ENCODE results near the gene STAT1. TPM values are rescaled to one million over a fixed set of nuclear protein-coding genes. Genes with fewer than 3 reads are reported as not detected.

The STAT1 gene
- total and polyA plus RNA-seq, 9 of the 15 experiments (the other 6 are each of a cell fraction or from before 2014, with no cell fraction given): 8.7 to 34.4 (median 26.8) TPM

GRCh38 chr2:191053256-191053655 lies 39.3 kb upstream of the STAT1 start:
- Histone ChIP-seq H3K27ac (ENCODE audit: extremely low read depth, low read depth, low read length) (no peak overlapping the region), H3K4me2 (ENCODE audit: insufficient read depth, low read length) (no peak overlapping the region), H3K36me3 (ENCODE audit: control insufficient read depth, insufficient read depth, low read length) (no peaks in the 10 kb centered on the region), H3K9me1 (ENCODE audit: control insufficient read depth, insufficient read depth, low read length) (no peaks in the 10 kb centered on the region), H3K9ac (ENCODE audit: insufficient read depth in 1 of 2, low read depth in 2 of 2, low read length in 2 of 2) (no peak overlapping the region), H3K79me2 (ENCODE audit: control insufficient read depth, insufficient read depth, low read length) (no peaks in the 10 kb centered on the region), H3K4me3 (no peak overlapping the region), H4K20me1 (replicated peaks; ENCODE audit: control insufficient read depth, insufficient read depth, low read length) (no peaks in the 10 kb centered on the region), H3K27me3 (ENCODE audit: control insufficient read depth in 2 of 2, insufficient read depth in 2 of 2, low read length in 2 of 2) (peaks cover 0 to 2% of the 10 kb centered on the region in 2 experiments; a peak in 1 of 5 replicates), H3K9me3 (replicated peaks; ENCODE audit: control insufficient read depth, insufficient read depth, low read depth, low read length) (no peaks in the 10 kb centered on the region), H3K4me1 (replicated peaks in 1 of 2; ENCODE audit: control insufficient read depth in 2 of 2, insufficient read depth in 2 of 2, low read length in 2 of 2) (no peaks in the 10 kb centered on the region), H2AFZ (ENCODE audit: low read depth, low read length) (no peak overlapping the region)
- no peak for DNase-seq (ENCODE audit: extremely low read depth in 1 of 4, low spot score in 3 of 4)
- in situ Hi-C loops (cut with MboI) (no loop called here), intact Hi-C loops (cut with micrococcal nuclease) (no loop called here)
- ChIA-PET POLR2A (interaction anchor here (1.7 kb wide), 1 partner anchor 15 kb away, joined by 5 read pairs; no protein-coding TSS in a partner anchor), CTCF (ENCODE audit: low intra/inter-chr PET ratio) (no interaction called here)
- 2% methylated on average over 6 of the region's 6 CpGs for WGBS (ENCODE audit: insufficient coverage, low coverage, missing lambda C conversion rate)
- no peak for FAIRE-seq
- no peak for TF ChIP-seq HCFC1 (IDR thresholded peaks at IDR 0.05; ENCODE audit: low read depth, low read length)
- TF ChIP-seq POLR2B (IDR thresholded peaks at IDR 0.05; ENCODE audit: low read depth, partially characterized antibody): no peak
- no peak for TF ChIP-seq ERF (CRISPR knock-in tag; IDR thresholded peaks at IDR 0.05)
- TF ChIP-seq SIN3B (IDR thresholded peaks at IDR 0.05; ENCODE audit: low read depth): no peak
- TF ChIP-seq NFE2 (IDR thresholded peaks at IDR 0.05; ENCODE audit: low read depth): no peak
- TF ChIP-seq HINFP (tag; conservative IDR thresholded peaks at IDR 0.05; ENCODE audit: low read depth): no peak
- TF ChIP-seq TEAD2 (tag; IDR thresholded peaks at IDR 0.05): no peak
- no peak for TF ChIP-seq CBX2 (IDR thresholded peaks at IDR 0.05; ENCODE audit: insufficient read depth, low read length, poor library complexity, severe bottlenecking)
- no peak for TF ChIP-seq THRA (IDR thresholded peaks at IDR 0.05)
- TF ChIP-seq SLC30A9 (CRISPR knock-in tag; IDR thresholded peaks at IDR 0.05): no peak
- no peak for TF ChIP-seq ZNF76 (CRISPR knock-in tag; IDR thresholded peaks at IDR 0.05; ENCODE audit: borderline replicate concordance)
- TF ChIP-seq KDM1A (IDR thresholded peaks at IDR 0.05): no peak
- no TSS peak for BruUV-seq (replicated peaks)
- ATAC-seq: no peak

All from K562 (cell line).